Duodenal mucosa (tissue), 2 donors: Measurements from ENCODE around the gene SGSM2.

Source experiments
- H3K27ac ChIP-seq: one replicate; pipeline ENCODE4 v1.7.0; 2013; ENCODE audit warnings: low read depth, low read length
- H3K27me3 ChIP-seq, 2 donors: one replicate each; pipeline ENCODE4 v1.7.0; 2013; ENCODE audit warnings: low read length in 2 of 2, control low read depth in 1 of 2; ENCODE audit not compliant: insufficient read depth in 2 of 2, control insufficient read depth in 1 of 2
- H3K36me3 ChIP-seq, 2 donors: one replicate each; pipeline ENCODE4 v1.7.0; 2013; ENCODE audit warnings: low read length in 2 of 2, control low read depth in 1 of 2; ENCODE audit not compliant: insufficient read depth in 2 of 2, control insufficient read depth in 1 of 2
- H3K4me1 ChIP-seq, 2 donors: one replicate each; pipeline ENCODE4 v1.7.0; 2013; ENCODE audit warnings: low read length in 2 of 2, control low read depth in 1 of 2; ENCODE audit not compliant: insufficient read depth in 2 of 2, control insufficient read depth in 1 of 2
- H3K4me3 ChIP-seq, 2 donors: one replicate each; pipeline ENCODE4 v1.7.0; 2013; ENCODE audit warnings: low read length in 2 of 2, low read depth in 1 of 2
- H3K9ac ChIP-seq, 2 donors: one replicate each; pipeline ENCODE4 v1.7.0; 2013; ENCODE audit warnings: low read length in 2 of 2, low read depth in 1 of 2
- H3K9me3 ChIP-seq, 2 donors: one replicate each; pipeline ENCODE4 v1.7.0; 2013; ENCODE audit warnings: low read length in 2 of 2, control low read depth in 1 of 2; ENCODE audit not compliant: control insufficient read depth in 1 of 2

The SGSM2 gene

DNA sequence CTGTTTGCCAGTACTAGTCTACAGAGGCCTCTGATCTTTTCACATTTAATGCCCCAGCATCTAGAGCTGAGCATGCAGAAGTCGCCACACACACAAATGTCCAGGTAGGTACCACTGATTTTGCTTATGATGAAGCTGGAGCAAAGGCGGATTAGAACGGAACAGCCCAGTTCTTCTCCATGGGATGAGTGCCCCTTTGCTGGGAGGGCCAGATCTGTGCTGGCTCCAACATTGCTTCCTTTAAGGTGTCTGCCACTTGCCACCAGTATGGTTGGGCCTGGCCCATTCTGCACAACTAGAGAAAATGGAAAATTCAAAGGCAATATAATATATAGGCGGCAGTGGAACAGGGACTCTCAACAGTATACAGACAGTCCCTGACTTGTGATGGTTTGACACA is 65.7 kb downstream of the SGSM2 start:
- peak overlapping the region in 1 of 2 donors; percentile 21 for H3K9ac ChIP-seq
- peak overlapping the region in 1 of 2 donors; percentile 74 for H3K4me3 ChIP-seq
- no peaks in the 10 kb centered on the region for H3K27me3 ChIP-seq
- no peak overlapping the region for H3K27ac ChIP-seq
- no peaks in the 10 kb centered on the region for H3K36me3 ChIP-seq
- no peaks in the 10 kb centered on the region for H3K9me3 ChIP-seq
- H3K4me1 ChIP-seq: peaks cover 57 to 60% of the 10 kb centered on the region in 2 donors

GRCh38 chr17:2405247-2405926 is 68.1 kb downstream of the SGSM2 start:
- no peaks in the 10 kb centered on the region for H3K36me3 ChIP-seq
- H3K9ac ChIP-seq: peak overlapping the region in 1 of 2 donors; percentile 81
- peaks cover 45 to 53% of the 10 kb centered on the region in 2 donors for H3K4me1 ChIP-seq
- peak overlapping the region; percentile 34 for H3K27ac ChIP-seq
- H3K27me3 ChIP-seq: no peaks in the 10 kb centered on the region
- H3K9me3 ChIP-seq: no peaks in the 10 kb centered on the region
- H3K4me3 ChIP-seq: no peak overlapping the region

DNA sequence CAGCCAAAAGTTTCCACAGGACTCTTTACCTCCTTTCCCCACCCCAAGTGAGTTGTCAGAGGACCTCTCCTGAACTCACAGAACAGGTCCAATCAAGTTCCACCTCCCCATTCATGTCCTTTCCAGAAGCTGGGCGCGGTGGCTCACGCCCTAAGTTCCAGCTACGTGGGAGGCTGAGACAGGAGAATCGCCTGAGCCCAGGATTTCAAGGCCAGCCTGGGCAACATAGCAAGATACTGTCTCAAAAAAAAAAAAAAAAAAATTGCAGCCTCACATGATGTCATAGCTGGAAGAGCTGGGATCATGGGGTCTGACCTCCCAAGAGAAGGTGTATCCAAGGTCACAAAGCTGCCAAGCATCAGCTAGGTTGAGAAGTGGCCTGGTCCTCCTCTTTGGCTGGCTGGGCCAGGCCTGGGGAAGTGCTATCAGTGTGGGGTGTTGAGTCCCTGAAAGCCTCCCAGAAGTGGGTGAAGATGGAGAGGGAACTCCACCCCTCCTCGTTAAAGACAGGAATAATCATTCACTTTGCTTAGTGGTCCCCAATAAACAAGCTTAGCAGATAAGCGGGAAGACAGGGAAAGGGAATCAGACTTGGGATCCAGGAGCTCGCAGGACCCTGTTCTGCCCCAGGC is 69.1 kb downstream of the SGSM2 start:
- peaks cover 45 to 53% of the 10 kb centered on the region in 2 donors for H3K4me1 ChIP-seq
- no peaks in the 10 kb centered on the region for H3K27me3 ChIP-seq
- peak overlapping the region; percentile 27 to 28 for H3K4me3 ChIP-seq
- H3K36me3 ChIP-seq: no peaks in the 10 kb centered on the region
- peak overlapping the region; percentile 88 for H3K27ac ChIP-seq
- no peaks in the 10 kb centered on the region for H3K9me3 ChIP-seq
- H3K9ac ChIP-seq: peak overlapping the region; percentile 55 to 81

GRCh38 chr17:2406903-2407790 is 69.8 kb downstream of the SGSM2 start:
- Histone ChIP-seq H3K9me3 (no peaks in the 10 kb centered on the region), H3K27ac (peak overlapping the region; percentile 88), H3K27me3 (no peaks in the 10 kb centered on the region), H3K4me1 (peaks cover 45 to 53% of the 10 kb centered on the region in 2 donors), H3K36me3 (no peaks in the 10 kb centered on the region), H3K4me3 (peak overlapping the region; percentile 27 to 30), H3K9ac (peak overlapping the region; percentile 65 to 81)

DNA sequence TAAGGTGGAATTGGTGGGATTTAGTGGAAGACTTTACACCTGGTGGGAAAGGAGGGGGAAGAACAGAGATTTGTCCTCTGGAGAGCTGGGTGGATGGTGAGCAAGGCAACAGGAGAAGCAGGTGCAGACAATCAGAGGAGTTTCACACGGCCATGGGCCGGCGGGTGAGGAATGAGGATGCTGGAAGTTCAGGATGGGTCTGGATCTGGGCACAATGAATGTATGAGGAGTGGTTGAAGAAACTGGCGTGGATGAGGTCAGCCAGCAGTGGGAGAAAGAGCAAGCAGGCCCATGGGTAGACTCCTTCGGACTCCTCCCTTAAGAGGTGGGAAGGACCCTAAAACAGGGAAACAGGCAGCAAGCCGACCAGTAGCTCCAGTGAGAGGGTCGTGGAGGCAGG is 73.7 kb downstream of the SGSM2 start:
- H3K4me3 ChIP-seq: no peak overlapping the region
- H3K4me1 ChIP-seq: peaks cover 16 to 18% of the 10 kb centered on the region in 2 donors
- peaks cover 14 to 15% of the 10 kb centered on the region in 2 donors for H3K36me3 ChIP-seq
- H3K9me3 ChIP-seq: no peaks in the 10 kb centered on the region
- H3K27me3 ChIP-seq: no peaks in the 10 kb centered on the region
- no peak overlapping the region for H3K27ac ChIP-seq
- no peak overlapping the region for H3K9ac ChIP-seq

GRCh38 chr17:2412561-2413021 is 75.3 kb downstream of the SGSM2 start:
- no peak overlapping the region for H3K9ac ChIP-seq
- H3K36me3 ChIP-seq: peaks cover 14 to 20% of the 10 kb centered on the region in 2 donors
- no peak overlapping the region for H3K27ac ChIP-seq
- H3K9me3 ChIP-seq: no peaks in the 10 kb centered on the region
- peaks cover 4% of the 10 kb centered on the region in 2 donors for H3K4me1 ChIP-seq
- no peaks in the 10 kb centered on the region for H3K27me3 ChIP-seq
- H3K4me3 ChIP-seq: no peak overlapping the region

GRCh38 chr17:2414446-2415064 is 77.3 kb downstream of the SGSM2 start:
- H3K9ac ChIP-seq: no peak overlapping the region
- peaks cover 0 to 3% of the 10 kb centered on the region in 2 donors for H3K4me1 ChIP-seq
- H3K9me3 ChIP-seq: no peaks in the 10 kb centered on the region
- H3K4me3 ChIP-seq: no peak overlapping the region
- no peak overlapping the region for H3K27ac ChIP-seq
- H3K27me3 ChIP-seq: no peaks in the 10 kb centered on the region
- peaks cover 18 to 39% of the 10 kb centered on the region in 2 donors for H3K36me3 ChIP-seq

DNA sequence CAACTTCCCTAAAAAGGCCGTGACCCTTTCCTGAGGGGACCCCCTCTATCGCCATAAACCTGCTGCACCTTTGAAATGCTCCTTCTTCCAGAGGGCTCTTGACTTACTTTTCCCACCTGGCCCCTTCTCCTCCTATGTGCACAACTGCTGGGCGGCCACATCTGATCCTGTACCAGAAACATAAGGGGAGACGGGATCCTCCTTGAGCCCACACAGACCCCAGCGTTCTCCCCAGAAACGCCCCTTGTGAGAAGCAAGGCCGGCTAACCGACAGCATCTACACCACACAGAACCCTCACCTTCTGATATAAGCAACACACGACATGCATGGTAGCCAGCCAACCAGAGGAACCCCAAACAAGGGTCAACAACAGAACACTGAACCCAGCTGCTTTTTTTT is 77.8 kb downstream of the SGSM2 start:
- Histone ChIP-seq H3K4me1 (peaks cover 0 to 3% of the 10 kb centered on the region in 2 donors), H3K36me3 (peaks cover 20 to 44% of the 10 kb centered on the region in 2 donors), H3K4me3 (no peak overlapping the region)

DNA sequence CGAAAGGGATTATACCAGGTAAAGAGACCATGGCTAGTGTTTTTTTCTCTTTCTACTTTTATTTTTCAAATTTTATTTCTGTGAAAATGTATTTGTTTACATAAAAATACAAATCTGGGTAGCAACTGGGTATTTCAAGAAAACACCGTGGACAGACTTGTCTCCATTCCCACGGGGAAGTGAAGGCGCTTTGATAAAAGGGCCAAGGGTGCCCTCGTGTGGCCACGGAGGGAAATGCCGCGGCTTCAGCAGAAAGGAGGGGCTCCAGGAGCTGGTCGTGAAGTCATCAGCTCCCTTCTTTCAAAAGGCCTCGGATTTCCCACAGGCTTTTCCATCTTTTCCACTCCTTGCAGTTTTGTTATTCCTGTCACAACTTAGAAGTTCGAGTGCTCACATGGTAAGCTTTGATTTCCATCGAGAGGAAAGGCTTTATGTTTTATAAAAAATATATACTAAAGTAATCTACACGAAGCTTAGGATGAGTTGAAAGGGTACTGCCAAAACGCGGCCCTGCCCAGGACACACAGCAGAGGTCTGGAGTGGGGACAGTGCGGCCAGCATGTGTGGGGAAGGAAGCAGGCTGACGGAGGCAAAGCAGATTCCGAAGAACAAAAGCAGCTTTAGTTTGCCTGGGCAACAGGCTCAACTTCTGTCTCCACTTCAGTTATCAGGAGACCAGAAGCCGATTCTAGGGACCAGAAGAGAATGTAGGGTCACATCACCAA is 78.9 kb downstream of the SGSM2 start:
- Histone ChIP-seq H3K9ac (no peak overlapping the region), H3K4me3 (no peak overlapping the region), H3K27me3 (no peaks in the 10 kb centered on the region), H3K4me1 (peaks cover 0 to 3% of the 10 kb centered on the region in 2 donors), H3K36me3 (peaks cover 22 to 54% of the 10 kb centered on the region in 2 donors), H3K9me3 (no peaks in the 10 kb centered on the region), H3K27ac (no peak overlapping the region)

More for the DNA sequence above, 77.8 kb downstream of the SGSM2 start:
- Histone ChIP-seq H3K9me3 (no peaks in the 10 kb centered on the region), H3K9ac (no peak overlapping the region), H3K27me3 (no peaks in the 10 kb centered on the region), H3K27ac (no peak overlapping the region)
